OCI-LY7 (cell line): ENCODE measurements around the gene ADAM33. TPM values are rescaled to one million over a fixed set of nuclear protein-coding genes. Genes with fewer than 3 reads are reported as not detected.

Source experiments
- BruUV-seq: library from RNA; stranded (reverse); fragments of 400-500 nt; replicated peaks from 2 replicates; lab custom pipeline; 2021; lab: Mats Ljungman, UMichigan
- CTCF ChIA-PET: fragments of 300-600 bp; sonication (Branson Sonifier 250); formaldehyde crosslinking; loops from one replicate; lab custom pipeline; 2022; ENCODE audit warnings: antibody characterized with exemption; ENCODE audit not compliant: unreplicated experiment; lab: Charles Lee
- POLR2A ChIA-PET: fragments of 300-600 bp; sonication (Branson Sonifier 250); formaldehyde crosslinking; loops from one replicate; lab custom pipeline; 2022; ENCODE audit warnings: antibody characterized with exemption; lab: Charles Lee
- DNase-seq: peaks from one replicate; pipeline ENCODE4 v3.0.0-alpha.2; 2015; ENCODE audit warnings: low spot score
- H2AFZ ChIP-seq: fragments of 200-600 bp; sonication (generic), shearing (Covaris generic); 2 replicates; pipeline ENCODE4 v1.6.1; 2014; ENCODE audit warnings: mild to moderate bottlenecking, antibody characterized with exemption, low read length, moderate library complexity
- H3K27ac ChIP-seq: fragments of 200-600 bp; sonication (generic); 2 replicates; pipeline ENCODE4 v1.5.1; 2014; ENCODE audit warnings: mixed run types, low read depth, mild to moderate bottlenecking, moderate library complexity, low read length, inconsistent platforms; ENCODE audit not compliant: poor library complexity, severe bottlenecking
- H3K36me3 ChIP-seq: fragments of 200-600 bp; sonication (generic); 2 replicates; pipeline ENCODE4 v1.6.1; 2014; ENCODE audit warnings: mild to moderate bottlenecking, antibody characterized with exemption, low read length, moderate library complexity, mixed read lengths; ENCODE audit not compliant: insufficient read depth
- H3K4me1 ChIP-seq: fragments of 200-600 bp; sonication (generic); 2 replicates; pipeline ENCODE4 v1.5.1; 2014; ENCODE audit warnings: mild to moderate bottlenecking, low read length; ENCODE audit not compliant: insufficient read depth, poor library complexity, severe bottlenecking
- H3K4me2 ChIP-seq: fragments of 200-600 bp; sonication (generic); 2 replicates; pipeline ENCODE4 v1.6.1; 2014; ENCODE audit warnings: mild to moderate bottlenecking, low read length
- H3K4me3 ChIP-seq: fragments of 200-600 bp; sonication (generic); 2 replicates; pipeline ENCODE4 v1.5.1; 2014; ENCODE audit warnings: mild to moderate bottlenecking, low read depth, low read length; ENCODE audit not compliant: poor library complexity, severe bottlenecking
- H3K79me2 ChIP-seq: fragments of 200-600 bp; sonication (generic); 2 replicates; pipeline ENCODE4 v1.6.1; 2016; ENCODE audit warnings: low read depth, mild to moderate bottlenecking, low read length, moderate library complexity, mixed read lengths; ENCODE audit not compliant: insufficient read depth
- H3K9me2 ChIP-seq: fragments of 200-600 bp; sonication (generic); 2 replicates; pipeline ENCODE4 v1.6.1; 2016; ENCODE audit warnings: mild to moderate bottlenecking, low read length, mixed read lengths; ENCODE audit not compliant: insufficient read depth
- H3K9me3 ChIP-seq: fragments of 200-600 bp; sonication (generic); 2 replicates; pipeline ENCODE4 v1.6.1; 2014; ENCODE audit warnings: mild to moderate bottlenecking, mixed run types, low read length, mixed read lengths
- H4K20me1 ChIP-seq: fragments of 200-600 bp; sonication (generic); 2 replicates; pipeline ENCODE4 v1.6.1; 2014; ENCODE audit warnings: mild to moderate bottlenecking, antibody characterized with exemption, low read length, moderate library complexity, mixed read lengths; ENCODE audit not compliant: insufficient read depth
- CTCF ChIP-seq: fragments of 200-600 bp; sonication (generic); conservative IDR thresholded peaks from 2 replicates; pipeline ENCODE4 v1.5.1; 2014; ENCODE audit warnings: mild to moderate bottlenecking, antibody characterized with exemption, low read length, moderate library complexity, mixed read lengths
- EZH2phosphoT487 ChIP-seq: fragments of 200-600 bp; sonication (generic); IDR thresholded peaks from 2 replicates; pipeline ENCODE4 v1.6.1; 2018; ENCODE audit warnings: low read depth, borderline replicate concordance, mild to moderate bottlenecking, mixed run types, antibody characterized with exemption, low read length, moderate library complexity, mixed read lengths
- intact Hi-C: fragments of 100-400 bp; cut with micrococcal nuclease; formaldehyde crosslinking; loops from one replicate; pipeline ENCODE4 v1.10.0; 2022; ENCODE audit not compliant: unreplicated experiment
- total RNA-seq, 2 experiments: library from RNA; depleted of rRNA in 1 of 2; stranded (reverse); fragments of >200 nt in 1 of 2; shearing (Covaris generic) in 1 of 2; gene quantifications; 2 replicates each; pipeline ENCODE4 v1.2.3, GENCODE V29; 2014 to 2022

Gene ADAM33
- total RNA-seq, 2 experiments from 2014 or later, result not detected

GRCh38 chr20:3659492-3660261 lies 22.1 kb downstream of the ADAM33 start:
- Histone ChIP-seq H3K36me3 (no peaks in the 10 kb centered on the region), H2AFZ (peak overlapping the region; percentile 7; the same call in 1 of the 2 replicates), H3K79me2 (no peaks in the 10 kb centered on the region), H3K4me3 (no peak overlapping the region), H3K9me2 (no peaks in the 10 kb centered on the region), H3K4me1 (peaks cover 4% of the 10 kb centered on the region), H4K20me1 (peaks cover 4% of the 10 kb centered on the region; the same call in 1 of the 2 replicates), H3K27ac (no peak overlapping the region), H3K9me3 (no peaks in the 10 kb centered on the region), H3K4me2 (no peak overlapping the region)
- ChIA-PET CTCF (no interaction called here), POLR2A (interaction anchor here (0.6 kb wide), 2 partner anchors 29 to 116 kb away, joined by 3 to 4 read pairs; no protein-coding TSS in a partner anchor)
- TF ChIP-seq EZH2phosphoT487 (no peak), CTCF (no peak)
- DNase-seq, result no peak
- intact Hi-C loops, result loop anchor here (10.0 kb wide), 1 partner anchor 55 kb away; the partner anchor contains the start of gene SIGLEC1
- BruUV-seq, result no TSS peak

- POLR2A ChIA-PET, result interaction anchor here (0.6 kb wide), 2 partner anchors 28 to 116 kb away, joined by 3 to 4 read pairs; no protein-coding TSS in a partner anchor
- H3K27ac ChIP-seq, result no peak overlapping the region
- peak; percentile 34 for DNase-seq
- no peaks in the 10 kb centered on the region for H3K9me3 ChIP-seq
- no peaks in the 10 kb centered on the region for H3K9me2 ChIP-seq
- no peak for TF ChIP-seq EZH2phosphoT487
- TF ChIP-seq CTCF, result no peak
- H3K4me3 ChIP-seq, result no peak overlapping the region
- H3K36me3 ChIP-seq, result no peaks in the 10 kb centered on the region
- no peak overlapping the region for H3K4me2 ChIP-seq
- BruUV-seq, result no TSS peak
- intact Hi-C loops, result loop anchor here (10.0 kb wide), 1 partner anchor 56 kb away; the partner anchor contains the start of gene SIGLEC1
- no peaks in the 10 kb centered on the region for H3K79me2 ChIP-seq
- H3K4me1 ChIP-seq, result peaks cover 4% of the 10 kb centered on the region
- CTCF ChIA-PET, result no interaction called here
- H2AFZ ChIP-seq, result peak overlapping the region; percentile 7; the same call in 1 of the 2 replicates
- H4K20me1 ChIP-seq, result peaks cover 2% of the 10 kb centered on the region; the same call in 1 of the 2 replicates
Measured at GRCh38 chr20:3658716-3659491, 22.9 kb downstream of the ADAM33 start.
